Activated CD8-positive, alpha-beta memory T cell treated with anti-CD3 and anti-CD28 coated beads, Interleukin-2, amount 50 U/mL, for 4 hours (primary cell): Measurements from ENCODE around the gene ZNF776.
"Not testable (repeated sequence)": the region's sequence is repeated elsewhere in the genome, so short reads cannot be mapped to it uniquely, and the experiment has no call there.

Experiments used
- DNase-seq: peaks from one replicate; pipeline ENCODE4 v3.0.0-alpha.2; 2020

ZNF776 gene

DNA sequence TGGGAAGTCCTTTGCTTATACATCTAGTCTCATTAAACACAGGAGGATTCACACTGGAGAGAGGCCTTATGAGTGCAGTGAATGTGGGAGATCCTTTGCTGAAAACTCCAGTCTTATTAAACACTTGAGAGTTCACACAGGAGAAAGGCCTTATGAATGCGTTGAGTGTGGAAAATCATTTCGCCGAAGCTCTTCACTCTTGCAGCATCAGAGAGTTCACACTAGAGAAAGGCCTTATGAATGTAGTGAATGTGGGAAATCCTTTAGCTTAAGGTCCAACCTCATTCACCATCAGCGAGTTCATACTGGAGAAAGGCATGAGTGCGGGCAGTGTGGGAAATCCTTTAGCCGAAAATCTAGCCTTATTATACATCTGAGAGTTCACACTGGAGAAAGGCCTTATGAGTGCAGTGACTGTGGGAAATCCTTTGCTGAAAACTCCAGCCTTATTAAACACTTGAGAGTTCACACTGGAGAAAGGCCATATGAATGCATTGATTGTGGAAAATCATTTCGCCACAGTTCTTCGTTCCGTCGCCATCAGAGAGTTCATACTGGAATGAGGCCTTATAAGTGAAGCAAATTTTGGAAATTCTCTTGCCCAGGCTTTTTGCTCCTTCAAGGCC is 32.7 kb downstream of the ZNF776 start:
- DNase-seq: no peak

DNA sequence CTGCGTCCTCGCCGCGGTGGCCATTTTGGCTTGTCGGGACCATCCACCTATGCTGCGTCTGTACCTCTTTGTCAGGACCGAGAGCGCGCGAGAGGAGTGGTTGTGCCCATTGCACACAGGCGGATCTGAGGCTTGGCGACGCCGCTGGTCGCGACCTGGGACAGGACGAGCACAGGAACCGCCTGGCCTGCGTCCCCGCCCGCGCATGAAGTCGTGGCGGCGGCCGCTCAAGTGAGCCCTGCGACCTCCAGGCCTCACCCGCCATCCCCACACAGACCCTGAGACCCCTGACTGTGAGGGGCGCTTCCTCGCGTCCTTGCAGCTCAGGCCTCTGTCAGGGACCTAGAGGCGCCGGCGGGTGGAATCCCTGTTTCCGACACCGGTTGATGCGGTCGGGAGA is 39.7 kb downstream of the ZNF776 start:
- no peak for DNase-seq

DNA sequence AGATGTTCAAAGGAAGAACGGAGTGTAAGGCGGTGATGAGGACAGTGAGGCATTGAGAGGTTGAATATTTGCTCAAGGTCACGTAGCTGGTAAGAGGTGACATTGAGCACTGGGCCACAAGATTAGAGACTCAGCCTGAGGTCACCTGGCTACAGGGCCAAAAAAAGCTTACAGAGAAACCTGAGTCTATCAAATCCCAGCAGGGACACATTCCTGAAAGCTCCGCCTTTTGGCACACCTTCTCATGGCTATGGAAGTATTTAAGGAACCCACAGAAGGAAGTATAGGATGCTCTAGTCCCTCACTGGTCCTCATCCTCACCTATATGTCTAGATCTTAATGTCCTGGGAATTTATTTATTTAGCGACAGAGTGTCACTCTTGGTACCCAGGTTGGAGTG is 40.3 kb downstream of the ZNF776 start:
- no peak for DNase-seq

DNA sequence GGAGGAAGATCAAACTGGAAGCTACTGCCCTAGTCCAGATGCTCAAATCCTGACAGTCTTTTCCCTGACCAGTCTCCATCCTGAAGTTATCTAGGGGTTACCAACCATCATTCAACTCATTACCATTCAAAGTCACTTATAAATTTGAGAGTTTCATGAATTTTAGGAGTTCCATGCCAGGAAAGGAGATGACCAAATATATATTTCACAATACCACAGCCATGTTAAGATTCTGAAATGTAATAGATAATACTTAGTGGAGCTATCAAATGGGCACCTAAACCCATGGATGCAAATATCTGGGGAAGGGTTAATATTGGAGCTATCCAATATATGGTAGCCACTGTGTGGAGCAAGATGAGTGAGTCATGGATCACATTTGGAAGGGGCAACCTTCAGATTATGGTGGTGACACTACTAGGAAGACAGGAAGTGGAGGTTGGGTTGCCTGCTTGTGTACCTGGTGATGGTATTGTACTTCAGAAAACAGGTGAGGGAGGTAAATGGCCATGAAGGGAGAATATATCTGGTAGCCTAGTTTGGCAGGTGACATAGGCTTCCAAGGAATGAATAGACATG is 41.6 kb downstream of the ZNF776 start:
- DNase-seq: no peak

DNA sequence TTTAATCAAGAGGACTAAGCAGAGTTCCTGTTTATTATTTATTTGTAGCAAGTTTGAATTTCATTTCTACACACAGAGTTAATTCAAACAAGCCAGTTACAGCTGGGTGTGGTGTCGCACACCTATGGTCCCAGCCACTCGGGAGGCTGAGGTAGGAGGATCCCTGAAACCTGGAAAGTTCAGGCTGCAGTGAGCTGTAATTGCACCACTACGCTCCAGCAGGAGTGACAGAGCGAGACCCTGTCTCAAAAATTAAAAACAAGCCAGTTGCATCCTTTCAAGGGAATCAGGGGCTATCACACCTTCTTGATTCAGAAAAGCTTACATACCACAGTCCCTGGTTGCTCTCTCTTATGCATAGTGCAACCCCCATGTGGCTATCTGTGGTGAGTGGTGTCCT is 42.7 kb downstream of the ZNF776 start:
- no peak for DNase-seq

DNA sequence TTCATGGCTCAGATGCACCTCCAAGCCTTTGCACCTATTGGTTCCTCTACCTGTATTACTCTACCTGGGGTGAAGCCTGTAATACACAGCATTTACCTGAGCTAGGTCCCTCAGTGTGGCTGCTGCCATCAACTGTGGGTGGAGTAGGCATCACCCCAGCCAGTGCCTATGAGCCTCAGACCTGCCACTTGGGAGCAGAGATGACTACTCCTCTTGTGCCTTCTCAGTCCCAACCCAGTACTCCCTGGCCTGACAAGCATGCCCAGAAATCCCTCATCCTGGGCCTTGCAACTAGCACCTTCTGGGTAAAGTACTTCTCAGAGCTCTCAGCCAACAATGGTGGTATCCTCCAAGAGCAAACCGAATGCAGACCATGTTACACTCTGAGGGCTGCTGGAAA is 50.0 kb downstream of the ZNF776 start:
- not testable (repeated sequence) for DNase-seq

DNA sequence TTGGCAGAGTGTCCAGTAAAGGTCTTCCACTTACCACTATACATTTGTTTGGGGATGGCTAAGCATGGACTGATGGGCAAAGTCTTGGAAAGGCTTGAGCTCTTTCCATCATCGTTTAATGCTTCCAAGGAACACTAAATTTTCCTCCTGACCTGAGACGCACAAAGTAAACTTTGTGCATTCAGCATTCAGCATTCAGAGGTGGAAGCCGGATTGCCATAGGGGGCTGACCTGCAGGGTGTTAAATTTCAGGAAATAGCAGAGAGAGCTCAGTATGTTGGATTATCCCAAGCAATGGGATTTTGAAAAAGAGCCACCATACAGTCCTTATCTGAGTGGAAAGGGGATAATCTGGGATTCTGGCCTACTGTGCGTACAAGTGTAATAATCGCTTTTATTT is 54.1 kb downstream of the ZNF776 start:
- DNase-seq: no peak

DNA sequence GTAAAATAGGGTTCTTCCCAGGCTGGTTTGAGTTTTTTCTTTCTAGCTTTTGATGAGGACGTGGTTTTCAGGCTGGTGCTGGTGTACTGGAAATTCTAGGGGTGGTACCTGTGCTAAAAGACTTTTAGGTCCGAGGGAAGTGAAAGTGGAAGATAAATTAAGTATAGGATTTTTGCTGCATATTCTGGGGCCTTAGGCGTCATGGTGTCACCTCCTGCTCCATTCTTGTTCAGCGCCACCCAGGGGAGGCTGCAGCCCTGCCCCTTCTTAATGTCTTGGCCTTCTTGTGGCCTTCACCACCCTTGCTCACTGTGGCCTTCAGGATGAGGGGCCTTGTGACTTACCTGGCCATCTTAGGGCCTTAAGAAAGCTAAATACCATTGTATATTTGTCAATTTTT is 55.7 kb downstream of the ZNF776 start:
- no peak for DNase-seq

DNA sequence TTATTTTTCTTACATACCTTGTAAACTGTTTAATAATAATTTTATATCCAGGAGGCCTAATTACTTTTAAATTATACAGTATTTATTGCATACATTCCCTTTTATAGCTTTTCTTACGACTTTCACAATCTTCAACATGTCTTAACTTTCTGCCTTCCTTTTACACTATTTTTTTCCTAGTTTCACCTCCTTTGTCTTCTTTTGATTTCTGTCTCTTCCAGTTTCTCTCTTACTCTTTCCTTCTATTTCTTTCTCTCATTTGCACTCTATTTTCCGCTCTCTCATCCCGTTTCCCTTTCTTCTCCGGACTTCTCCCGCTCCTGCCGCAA is 56.6 kb downstream of the ZNF776 start:
- DNase-seq: no peak

DNA sequence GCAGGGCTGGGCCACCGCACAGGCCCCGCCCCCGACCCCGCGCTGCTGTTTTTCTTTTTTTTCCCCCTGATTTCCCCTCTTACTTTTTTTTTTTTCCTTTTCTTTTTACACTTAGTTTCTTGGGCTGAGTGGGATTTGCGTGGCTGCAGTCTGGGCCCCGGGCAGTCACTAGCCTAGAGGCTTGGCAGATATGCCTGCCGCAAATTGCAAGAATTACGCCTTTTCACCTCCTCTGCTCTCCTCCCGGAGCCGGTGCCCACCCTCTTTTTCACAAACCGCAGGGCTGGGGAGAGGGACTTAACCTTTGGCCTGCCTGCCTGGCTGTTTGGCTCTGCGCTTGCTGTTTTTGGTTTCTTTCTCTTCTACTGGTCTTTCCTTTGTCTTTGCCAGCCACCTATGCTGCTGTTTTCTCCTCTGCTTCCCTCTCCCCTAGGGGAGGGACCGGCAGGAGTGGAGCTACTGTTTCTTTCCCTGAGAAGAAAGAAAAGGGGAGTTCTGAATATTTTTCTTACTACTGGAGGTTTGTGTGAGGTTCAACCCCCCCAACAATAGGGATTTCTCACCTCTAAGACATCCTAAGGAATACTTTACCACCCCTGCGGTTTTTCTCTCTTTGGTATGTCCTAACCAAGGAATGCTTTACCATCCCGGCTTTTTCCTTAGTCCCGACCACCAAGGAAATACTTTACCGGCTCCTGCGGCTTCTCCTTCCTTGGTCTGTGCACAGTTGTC is 57.1 kb downstream of the ZNF776 start:
- no peak for DNase-seq

DNA sequence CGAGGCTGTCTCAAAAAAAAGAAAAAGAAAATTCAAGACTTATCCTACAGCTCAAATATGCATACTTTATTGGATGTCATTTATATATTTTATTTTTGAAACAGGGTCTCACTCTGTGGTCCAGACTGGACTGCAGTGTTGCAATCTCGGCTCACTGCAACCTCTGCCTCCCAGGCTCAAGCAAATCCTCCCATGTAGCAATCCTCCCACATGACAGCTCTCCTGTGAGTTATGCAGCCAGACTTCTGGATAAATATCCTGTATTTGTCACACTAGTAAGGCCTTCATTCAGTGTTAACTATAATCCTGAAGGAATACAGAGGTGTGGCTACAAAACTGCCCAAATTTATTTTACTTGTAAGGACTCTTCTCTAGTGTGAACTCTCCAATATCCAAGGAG is 60.9 kb downstream of the ZNF776 start:
- DNase-seq: no peak
